Fibroblast of mammary gland (primary cell): Measurements from ENCODE around the gene ADAT1.

Experiments
- DNase-seq: peaks from one replicate; pipeline ENCODE4 v3.0.0-alpha.2; 2010; ENCODE audit warnings: low read depth
- H3K4me3 ChIP-seq: 2 replicates; pipeline ENCODE4 v1.5.1; 2011; ENCODE audit warnings: low read depth, mild to moderate bottlenecking, low read length, moderate library complexity; ENCODE audit not compliant: control insufficient read depth
- CTCF ChIP-seq: conservative IDR thresholded peaks from 2 replicates; pipeline ENCODE4 v1.5.1; 2011; ENCODE audit warnings: low read depth, low read length, inconsistent platforms; ENCODE audit not compliant: control insufficient read depth, insufficient read depth

ADAT1 gene

GRCh38 chr16:75555707-75556430 lies 67.2 kb downstream of the ADAT1 start, which contains the start of gene TMEM231:
Gene TMEM231, minus strand, starts transcription at chr16:75556252. Its CDS starts 43 bp downstream, at chr16:75556209.
- TF ChIP-seq CTCF = no peak
- DNase-seq = peak; percentile 91
- H3K4me3 ChIP-seq = peak within 1 kb of the TSS; percentile 83

- peak overlapping the region; percentile 83 for H3K4me3 ChIP-seq
- TF ChIP-seq CTCF = no peak
- DNase-seq = peak; percentile 94
Measured at GRCh38 chr16:75555213-75555706, 67.8 kb downstream of the ADAT1 start.

GRCh38 chr16:75552951-75553350 lies 70.1 kb downstream of the ADAT1 start:
- TF ChIP-seq CTCF = no peak
- no peak for DNase-seq
- H3K4me3 ChIP-seq = no peak overlapping the region

- DNase-seq = peak; percentile 44
- no peak overlapping the region for H3K4me3 ChIP-seq
Measured at GRCh38 chr16:75550211-75550662, 72.8 kb downstream of the ADAT1 start.

More at GRCh38 chr16:75550211-75550662, 72.8 kb downstream of the ADAT1 start:
- peak; percentile 47 for TF ChIP-seq CTCF
